ENCODE measurements around the gene NFATC2.

- no peak for TF ChIP-seq POLR2A (IDR thresholded peaks at IDR 0.05)
- TF ChIP-seq CTCF (IDR thresholded peaks at IDR 0.05): no peak
Measured at GRCh38 chr20:51581571-51581970, 39.1 kb upstream of the NFATC2 start.
